GM19324 (cell line): ENCODE data around the gene ICOS.
"Not testable (repeated sequence)": the region's sequence is repeated elsewhere in the genome, so short reads cannot be mapped to it uniquely, and the experiment has no call there.

Source experiments
- ATAC-seq: cut with Tn5 transposase; IDR thresholded peaks from one replicate; pipeline ENCODE4 v1.9.1; 2021; ENCODE audit warnings: mild to moderate bottlenecking, moderate library complexity; ENCODE audit not compliant: unreplicated experiment, low FRiP score

Gene ICOS

DNA sequence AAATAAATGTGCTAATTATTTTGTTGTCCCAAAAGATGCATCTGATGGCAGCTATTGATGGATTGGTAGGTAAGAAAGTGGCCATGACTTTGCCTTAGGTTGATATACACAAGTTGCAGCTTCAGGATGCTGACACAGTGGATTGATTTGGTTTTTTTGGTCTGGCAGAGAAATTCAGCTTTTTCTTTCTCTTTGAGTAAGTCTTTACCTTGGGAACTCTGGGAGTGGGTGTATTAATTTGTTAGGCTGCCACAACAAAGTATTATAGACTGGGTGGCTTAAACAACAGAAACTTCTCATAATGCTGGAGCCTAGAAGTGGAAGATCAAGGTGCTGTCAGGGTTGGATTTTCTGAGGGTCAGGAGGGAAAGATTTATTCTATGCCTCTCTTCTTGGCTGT, 19.8 kb upstream of the ICOS start:
- no peak for ATAC-seq

DNA sequence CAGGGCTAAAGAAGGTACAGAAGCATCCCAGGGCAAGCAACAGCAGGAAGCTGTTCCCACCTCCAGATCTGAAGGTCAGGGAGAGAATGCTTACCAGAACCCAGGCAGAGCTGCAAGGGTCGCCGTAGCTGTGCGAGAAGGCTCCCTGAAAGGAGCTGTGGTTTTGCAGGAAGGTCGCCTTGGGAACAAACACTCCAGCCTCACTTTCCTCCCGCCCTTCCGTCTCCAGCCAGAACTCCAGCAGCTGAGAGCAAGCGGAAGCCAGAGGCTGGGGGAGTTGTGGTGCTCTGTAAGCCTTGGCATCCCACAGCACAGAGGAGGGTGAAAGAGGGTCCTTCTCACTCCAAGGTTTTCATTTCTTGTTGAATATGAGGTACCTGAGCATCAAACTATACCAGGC, 18.3 kb upstream of the ICOS start:
- ATAC-seq = no peak

DNA sequence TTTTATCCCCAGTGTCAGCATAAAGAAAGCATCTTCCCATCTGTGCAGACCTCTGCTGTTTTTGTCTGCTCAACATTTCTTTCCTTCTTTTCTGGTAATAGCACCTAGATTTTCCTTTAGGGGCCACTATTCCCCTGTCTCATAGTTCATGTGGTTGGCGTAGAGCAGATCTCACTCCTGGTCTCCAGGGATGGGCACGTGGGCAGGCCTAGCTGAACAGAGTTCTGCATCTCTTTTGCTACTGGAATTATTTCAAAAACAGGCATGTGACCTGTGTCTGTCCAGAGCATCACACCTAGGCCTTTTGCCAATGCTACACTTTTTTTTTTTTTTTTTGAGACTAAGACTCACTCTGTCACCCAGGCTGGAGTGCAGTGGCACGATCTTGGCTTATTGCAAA, 17.7 kb upstream of the ICOS start:
- no peak for ATAC-seq

DNA sequence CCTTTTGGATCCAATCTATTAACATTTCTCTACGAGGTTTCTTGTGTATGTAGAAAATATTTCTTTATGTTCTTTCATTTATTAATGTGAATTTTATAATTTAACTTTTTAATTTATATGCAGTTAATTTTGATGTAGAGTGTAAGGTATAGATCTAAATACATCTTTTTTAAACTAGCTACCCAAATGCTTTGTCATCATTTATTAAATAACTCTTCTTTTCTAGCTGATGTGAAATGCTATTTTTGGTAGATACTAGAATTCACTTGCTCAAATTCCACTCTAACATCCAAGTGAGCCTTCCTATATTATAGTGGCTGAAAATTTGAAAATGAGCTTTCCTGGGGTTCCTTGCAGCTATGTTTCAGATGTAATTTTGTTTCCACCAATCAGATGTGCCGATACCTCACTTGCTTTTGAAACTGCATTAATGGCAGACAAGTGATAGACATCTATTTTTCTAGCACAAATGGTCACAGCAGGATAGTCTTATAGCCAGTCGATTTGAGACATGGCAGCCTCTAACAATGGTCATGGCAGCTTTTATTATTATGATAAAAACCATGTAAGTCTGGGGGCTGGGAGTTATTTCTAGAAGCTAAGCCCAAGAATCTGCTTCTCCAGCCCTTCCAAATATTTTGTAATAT, 10.9 kb upstream of the ICOS start:
- ATAC-seq = no peak

DNA sequence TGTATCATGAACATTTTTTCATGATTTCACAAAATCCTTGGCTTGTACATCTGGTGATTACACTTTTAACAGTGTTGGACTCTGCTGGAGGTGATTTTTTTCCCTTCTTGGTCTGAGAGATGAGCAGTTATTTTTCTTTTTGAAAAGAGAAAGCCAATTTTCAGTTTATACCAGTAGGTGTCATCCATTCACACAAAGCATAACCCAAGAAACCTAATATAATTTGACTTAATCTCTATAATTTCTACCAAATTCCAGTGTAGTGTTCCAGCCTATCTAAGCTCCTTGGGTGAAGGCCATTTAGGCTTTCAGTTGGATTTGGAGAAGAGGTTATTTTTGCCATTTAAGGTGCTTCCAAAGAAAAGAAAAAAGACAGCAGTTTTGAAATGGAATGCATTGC, 7.7 kb upstream of the ICOS start:
- no peak for ATAC-seq

DNA sequence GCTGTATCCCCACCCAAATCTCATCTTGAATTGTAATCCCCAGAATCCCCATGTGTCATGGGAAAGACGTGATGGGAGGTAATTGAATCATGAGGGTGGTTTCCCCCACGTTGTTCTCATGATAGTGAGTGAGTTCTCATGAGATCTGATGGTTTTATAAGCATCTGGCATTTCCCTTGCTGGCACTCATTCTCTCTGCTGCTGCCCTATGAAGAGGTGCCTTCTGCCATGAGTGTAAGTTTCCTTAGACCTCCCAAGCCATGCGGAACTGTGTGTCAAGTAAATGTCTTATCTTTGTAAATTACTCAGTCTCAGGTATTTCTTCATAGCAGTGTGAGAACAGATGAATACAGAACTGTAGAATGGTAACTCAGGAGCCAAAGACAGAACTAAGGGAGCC, 5.3 kb upstream of the ICOS start:
- not testable (repeated sequence) for ATAC-seq

DNA sequence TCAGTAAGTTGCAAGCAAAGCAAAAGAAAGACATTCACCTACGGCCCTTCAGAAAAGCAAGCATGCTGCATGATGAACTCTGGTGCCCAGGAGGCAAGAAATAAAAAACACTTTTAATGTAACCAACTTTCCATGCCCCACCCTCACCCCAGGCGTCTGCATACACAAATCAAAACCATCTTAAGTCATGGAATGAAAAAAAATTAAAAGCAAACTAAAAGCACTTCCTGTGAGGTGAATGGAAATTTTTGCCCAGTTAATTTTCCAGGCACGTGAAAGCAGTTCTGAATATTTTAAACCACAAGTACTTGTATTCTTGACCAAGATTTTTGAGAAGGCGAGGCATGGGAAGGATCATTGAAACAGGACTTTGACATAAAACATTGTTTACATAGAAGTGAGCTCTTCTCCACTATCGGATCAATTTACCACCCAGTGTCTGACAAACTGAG, 2.5 kb upstream of the ICOS start:
- no peak for ATAC-seq

DNA sequence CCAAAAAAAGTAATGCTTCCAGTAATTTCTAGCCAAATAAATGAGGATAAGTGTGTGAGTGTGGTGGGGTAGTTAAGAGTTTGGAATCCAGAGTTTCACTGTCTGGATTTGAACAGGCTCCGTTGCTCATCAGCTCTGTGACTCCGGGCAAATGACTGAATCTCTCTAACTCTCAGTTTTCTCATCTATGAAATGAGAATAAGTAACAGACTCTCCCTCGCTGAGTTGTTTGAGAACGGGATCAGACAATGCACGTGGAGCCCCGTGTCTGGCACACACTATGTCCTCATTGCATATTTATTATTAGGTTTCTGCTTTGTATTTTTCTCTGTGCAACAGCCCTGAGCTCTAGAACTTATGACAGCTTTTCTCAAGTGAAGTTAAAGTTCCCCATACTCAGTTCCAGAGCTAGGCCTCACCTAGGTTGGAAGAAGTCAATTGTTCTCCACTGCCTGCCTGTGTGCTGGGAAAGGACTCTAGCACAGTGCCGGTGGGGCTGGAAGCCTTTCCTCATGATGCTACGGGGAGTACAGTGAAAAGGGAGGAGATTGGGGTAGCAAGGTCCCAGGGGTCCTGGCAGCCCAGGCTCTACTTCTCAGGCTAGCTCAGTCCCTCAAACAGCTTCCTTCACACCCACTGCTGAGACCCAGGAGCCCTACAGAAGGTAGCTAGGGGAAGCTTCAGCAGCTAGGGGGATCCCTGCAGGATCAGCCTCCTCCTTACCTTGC, 1.7 kb upstream of the ICOS start:
- no peak for ATAC-seq

DNA sequence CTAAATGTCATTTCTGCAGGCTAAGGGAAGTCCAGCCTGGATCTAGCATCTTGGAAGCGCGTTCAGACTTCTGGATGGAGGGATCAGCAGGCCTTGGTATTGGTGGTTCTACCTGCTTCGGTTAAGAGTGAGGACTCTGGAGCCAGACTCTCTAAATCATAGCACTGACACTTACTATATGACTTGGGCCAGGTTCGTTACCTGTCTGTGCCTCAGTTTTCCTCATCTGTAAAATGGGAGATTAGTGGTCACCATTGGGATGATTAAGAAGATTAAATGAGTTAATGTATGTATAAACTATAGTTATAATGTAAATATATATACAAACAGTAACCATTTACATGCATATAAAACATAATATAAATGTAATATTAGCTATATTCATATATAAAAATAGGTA, 995 bp upstream of the ICOS start:
- ATAC-seq = no peak

DNA sequence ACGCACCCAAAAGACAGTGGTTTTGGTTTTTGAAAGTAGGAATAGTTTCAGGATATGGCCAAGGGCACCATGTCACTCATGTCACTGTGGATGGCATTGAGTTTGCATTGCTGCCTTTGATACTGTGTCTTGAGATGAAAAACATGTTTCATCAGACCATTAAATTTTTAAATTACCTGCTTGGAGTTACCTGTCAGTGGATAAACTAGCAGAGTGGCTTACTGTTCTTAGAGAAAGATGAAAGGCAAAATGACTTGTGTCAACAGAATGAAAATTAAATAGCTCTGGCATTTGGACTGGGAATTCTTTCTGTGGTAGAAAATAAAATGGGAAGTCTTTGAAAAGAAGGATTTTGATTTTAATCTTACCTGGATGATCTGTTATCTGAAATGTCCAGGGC, 386 bp downstream of the ICOS start:
- ATAC-seq = no peak

DNA sequence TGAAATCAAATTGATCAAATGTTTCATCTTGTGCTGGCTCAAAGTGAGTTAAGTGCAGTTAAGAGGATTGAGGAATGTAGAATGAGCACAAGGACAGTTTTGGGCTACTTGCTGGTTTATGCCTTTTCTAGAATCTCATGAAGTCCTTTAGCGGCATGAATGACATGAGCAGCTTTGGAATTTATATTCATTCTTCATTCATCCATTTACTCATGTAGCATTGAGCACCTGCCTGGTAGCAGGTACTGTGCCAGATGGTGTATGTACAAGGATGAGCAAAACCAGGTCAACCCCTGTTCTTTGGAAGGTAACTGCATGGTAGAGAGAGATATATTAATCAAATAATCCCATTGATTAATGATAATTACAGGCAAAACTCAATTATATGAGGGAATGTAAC, 1.2 kb downstream of the ICOS start:
- ATAC-seq = no peak

DNA sequence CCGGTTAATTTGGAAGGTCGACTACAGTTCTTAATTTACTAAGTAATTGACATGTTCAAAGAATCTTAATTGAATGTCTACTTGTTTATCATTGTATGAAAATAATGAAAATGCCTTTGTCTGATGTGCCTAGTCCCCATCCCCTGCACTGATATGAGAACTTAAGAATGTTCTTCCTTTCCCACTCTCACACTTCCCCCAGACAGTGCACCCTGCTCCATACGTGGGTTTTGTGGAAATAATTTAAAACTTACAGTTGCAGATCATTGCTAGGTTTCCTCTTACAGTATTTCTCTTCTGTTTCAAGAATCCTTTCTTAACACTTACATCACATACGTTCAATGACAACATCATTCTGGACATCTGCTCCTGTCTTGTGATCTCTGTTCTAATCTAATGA, 3.5 kb downstream of the ICOS start:
- no peak for ATAC-seq

DNA sequence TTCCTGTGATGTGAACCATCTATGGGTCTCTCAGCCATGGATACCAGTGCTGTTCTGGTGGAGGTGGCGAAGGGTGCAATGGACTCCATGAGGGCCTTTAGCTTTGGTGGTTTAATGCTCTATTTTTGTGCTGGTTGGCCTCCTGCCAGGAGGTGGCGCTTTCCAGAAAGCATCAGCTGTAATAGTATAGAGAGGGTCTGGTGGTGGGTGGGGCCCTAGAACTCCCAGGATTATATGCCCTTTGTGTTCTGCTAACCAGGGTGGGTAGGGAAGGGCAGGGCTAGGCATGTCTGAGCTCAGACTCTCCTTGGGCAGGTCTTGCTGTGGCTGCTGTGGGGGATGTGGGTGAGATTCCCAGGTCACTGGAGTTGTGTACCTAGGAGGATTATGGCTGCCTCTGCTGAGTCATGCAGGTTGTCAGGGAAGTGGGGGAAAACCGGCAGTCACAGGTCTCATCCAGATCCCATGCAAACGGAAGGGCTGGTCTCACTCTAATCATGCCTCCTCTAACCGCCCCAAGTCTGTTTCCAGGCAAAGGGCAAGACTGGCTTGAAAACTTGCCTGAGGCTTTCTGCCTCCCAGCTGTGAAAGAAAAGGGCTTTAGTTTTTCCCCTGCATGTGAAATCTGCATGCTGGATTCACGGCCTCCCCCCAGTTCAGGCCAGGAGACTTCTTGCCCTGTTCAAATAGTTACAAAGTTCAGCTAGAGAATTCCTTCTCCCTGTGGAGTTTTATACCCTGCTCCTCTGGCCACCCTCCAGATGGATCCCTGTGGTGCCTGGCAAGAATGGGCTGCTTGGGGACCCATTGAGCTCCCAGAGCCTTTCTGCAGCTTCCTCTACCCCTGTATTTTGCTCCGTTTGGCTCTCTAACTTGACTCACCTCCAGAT, 7.2 kb downstream of the ICOS start:
- not testable (repeated sequence) for ATAC-seq

DNA sequence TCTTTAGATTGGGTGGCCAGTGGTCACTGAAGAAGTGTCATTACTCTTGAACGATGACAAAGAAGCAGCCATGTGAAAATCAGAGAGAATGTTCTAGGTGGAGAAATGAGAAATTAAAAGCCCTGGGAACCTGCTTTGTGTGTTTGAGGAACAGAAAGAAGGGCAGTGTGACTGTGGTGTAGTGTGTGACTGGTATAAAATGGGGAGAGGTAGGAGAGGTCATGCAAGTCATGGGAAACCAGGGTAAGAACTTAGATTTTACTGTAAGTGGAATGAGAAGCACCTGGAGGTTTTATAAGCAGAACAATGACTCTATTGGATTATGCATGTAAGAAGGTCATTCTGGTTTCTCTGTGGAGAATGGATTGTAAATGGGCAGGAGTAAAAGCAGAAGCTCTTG, 12.2 kb downstream of the ICOS start:
- ATAC-seq = peak; percentile 59

DNA sequence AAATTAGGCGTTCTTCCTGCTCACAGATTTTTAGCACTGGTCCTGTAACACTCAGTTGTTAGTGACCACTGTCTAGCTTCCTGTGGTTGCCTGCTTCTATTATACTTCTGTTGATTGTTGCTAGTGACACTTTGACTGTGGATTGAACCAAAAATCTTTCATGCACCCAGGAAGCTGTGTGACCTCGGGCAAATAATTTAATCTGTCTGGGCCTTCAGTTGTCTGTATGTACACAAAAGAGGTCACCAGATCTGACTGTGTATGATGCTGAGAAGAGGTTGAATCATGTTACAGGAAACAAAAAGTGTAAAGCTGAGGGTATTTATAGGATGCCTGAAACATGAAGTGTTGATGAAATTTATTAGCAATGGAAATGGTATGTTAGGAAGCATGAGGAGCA, 12.7 kb downstream of the ICOS start:
- ATAC-seq = peak; percentile 28

DNA sequence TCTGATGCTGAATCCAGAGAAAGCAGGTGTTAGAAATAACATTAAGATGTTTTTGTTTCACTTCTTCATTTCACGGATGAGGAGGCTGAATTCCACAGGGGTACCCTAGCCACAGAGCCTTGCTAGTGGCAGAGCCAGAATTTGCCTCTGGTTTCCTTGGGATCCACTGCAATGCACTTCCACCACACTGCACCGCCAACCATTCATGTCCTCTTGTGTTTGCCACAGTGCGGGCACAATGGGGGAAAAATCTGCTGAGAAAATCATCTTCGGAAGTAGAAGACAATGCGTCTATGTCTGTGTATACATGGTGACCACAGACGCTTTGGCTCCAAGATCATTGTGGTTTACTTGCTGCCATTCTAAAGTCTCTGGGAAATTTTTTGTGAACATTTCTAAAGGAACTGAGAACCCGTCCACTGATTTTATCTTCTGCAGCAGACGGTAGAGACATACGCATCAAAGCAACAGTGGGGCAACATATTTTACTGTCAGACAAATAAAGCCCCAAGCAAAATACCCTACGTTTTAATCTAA, 14.9 kb downstream of the ICOS start:
- no peak for ATAC-seq

DNA sequence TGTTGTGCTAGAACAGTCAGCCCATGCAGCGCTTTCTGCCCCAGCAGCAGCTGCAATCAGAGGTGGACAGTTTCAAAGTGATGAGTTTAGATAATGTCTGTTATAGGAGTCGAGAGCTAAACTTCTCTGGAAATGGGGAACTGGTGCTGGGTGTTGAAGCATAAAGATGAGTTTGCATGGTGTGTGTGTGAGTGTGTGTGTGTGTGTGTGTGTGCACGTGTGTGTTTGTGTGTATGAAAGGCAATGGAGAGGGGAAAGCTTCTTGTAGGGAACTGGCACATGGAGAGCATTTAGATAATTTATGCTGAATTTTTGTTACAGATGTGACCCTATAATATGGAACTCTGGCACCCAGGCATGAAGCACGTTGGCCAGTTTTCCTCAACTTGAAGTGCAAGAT, 22.7 kb downstream of the ICOS start:
- no peak for ATAC-seq

DNA sequence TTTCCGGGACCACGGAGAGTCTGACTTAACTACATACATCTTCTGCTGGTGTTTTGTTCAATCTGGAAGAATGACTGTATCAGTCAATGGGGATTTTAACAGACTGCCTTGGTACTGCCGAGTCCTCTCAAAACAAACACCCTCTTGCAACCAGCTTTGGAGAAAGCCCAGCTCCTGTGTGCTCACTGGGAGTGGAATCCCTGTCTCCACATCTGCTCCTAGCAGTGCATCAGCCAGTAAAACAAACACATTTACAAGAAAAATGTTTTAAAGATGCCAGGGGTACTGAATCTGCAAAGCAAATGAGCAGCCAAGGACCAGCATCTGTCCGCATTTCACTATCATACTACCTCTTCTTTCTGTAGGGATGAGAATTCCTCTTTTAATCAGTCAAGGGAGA, 23.1 kb downstream of the ICOS start:
- ATAC-seq = no peak

DNA sequence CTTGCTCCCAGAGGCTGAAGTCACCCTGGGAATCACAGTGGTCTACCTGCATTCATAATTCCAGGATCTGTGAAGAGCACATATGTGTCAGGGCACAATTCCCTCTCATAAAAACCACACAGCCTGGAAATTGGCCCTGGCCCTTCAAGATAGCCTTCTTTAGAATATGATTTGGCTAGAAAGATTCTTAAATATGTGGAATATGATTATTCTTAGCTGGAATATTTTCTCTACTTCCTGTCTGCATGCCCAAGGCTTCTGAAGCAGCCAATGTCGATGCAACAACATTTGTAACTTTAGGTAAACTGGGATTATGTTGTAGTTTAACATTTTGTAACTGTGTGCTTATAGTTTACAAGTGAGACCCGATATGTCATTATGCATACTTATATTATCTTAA, 24.2 kb downstream of the ICOS start:
- no peak for ATAC-seq

DNA sequence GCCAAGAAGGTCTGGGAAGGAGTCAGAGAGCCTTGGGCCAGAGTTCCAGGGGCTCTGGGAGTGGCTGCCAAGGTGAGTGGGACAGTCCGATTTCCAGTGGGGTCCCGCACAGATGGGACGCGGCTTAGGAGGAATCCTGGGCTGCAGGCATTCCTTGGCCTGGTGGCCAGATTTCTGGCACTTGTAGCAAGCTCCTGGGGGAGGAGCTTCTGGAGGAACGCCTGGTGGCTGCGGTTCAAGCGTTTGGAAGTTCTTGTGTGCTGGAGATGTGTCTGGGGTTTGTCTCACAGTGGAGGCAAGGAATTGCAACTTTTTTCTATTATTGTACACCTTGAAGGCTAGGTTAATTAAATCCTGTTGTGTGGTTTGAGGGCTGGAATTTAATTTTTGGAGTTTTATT, 28.6 kb downstream of the ICOS start:
- not testable (repeated sequence) for ATAC-seq

DNA sequence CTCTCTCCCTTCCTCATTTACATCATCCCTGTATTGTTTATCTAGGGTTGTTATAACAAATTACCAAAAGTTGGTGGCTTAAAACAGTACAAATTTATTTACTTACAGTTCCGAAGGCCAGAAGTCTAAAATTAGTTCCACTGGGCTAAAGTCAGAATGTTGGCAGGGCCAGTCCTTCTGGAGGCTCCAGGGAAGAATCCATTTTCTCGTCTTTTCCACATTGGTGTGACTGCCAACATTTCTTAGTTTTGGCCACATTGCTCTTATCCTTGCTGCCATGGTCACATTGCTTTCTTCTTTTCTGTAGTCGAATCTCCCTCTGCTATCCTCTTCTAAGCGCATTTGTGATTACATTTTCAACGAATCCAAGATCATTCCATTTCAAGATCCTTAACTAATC, 34.7 kb downstream of the ICOS start:
- ATAC-seq = no peak
